ENCODE measurements around the gene SPINK13.
"Not testable (repeated sequence)": the region's sequence is repeated elsewhere in the genome, so short reads cannot be mapped to it uniquely, and the experiment has no call there.

SPINK13 gene

GRCh38 chr5:148268566-148268965 is at the start of gene SPINK13:
TSS of gene SPINK13 (plus strand) at chr5:148268794. CDS start at chr5:148270073, 1,279 bp downstream.
- no peak for DNase-seq

- no peak for DNase-seq
Measured at GRCh38 chr5:148221508-148221907, 47.1 kb upstream of the SPINK13 start.

DNA sequence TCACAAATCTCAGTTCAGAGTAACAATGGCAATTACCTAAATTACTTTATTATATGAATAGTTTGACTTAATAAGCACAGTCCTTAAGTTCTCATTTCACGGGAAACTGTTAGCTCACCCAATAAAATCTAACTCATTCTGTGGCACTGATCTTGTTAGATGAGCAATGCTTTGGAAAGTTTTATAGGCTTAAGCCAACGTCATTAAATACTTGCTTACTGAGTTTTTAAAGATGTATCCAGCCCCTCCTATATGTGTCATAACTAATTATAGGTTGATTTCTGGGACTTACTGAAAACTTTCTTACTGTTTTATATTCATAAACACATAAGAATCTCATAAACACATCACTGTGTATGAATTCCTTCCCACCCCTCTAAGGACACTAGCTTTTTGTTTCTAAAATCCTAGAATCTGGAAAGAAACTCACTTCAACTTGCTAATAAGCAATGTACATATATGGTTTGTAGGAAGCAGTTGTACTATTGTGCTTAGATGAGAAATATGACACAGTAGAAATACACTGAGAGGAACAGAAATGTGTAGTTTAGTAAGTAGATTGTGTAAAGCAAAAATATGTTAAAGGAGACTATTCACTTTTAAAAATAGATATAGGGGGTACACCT is 44.4 kb upstream of the SPINK13 start:
- no peak for DNase-seq

GRCh38 chr5:148228392-148228984 is 40.1 kb upstream of the SPINK13 start:
- no peak for DNase-seq

GRCh38 chr5:148229840-148230239 is 38.8 kb upstream of the SPINK13 start:
- DNase-seq: no peak

GRCh38 chr5:148230240-148230639 is 38.4 kb upstream of the SPINK13 start:
- DNase-seq: no peak

- no peak for DNase-seq
Measured at GRCh38 chr5:148237785-148238417, 30.7 kb upstream of the SPINK13 start.

GRCh38 chr5:148238418-148238794 is 30.2 kb upstream of the SPINK13 start, which contains the start of gene MARCOL:
TSS of gene MARCOL (plus strand) at chr5:148238525. CDS start at chr5:148238598, 73 bp downstream.
- no peak for DNase-seq

GRCh38 chr5:148248894-148249293 is 19.7 kb upstream of the SPINK13 start:
- no peak for DNase-seq

DNA sequence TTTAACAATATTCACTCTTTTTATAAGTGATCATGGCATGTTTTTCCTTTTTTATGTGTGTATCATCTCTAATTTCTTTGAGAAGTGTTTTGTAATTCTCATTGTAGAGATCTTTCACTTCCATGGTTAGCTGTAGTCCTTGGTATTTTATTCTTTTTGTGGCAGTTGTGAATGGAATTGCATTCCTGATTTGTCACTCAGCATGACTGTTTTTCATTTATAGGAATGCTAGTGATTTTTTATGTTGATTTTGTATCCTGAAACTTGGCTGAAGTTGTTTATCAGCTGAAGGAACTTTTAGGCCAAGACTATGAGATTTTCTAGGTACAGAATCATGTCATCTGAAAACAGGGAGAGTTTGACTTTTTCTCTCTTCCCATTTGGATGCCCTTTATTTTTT is 13.1 kb upstream of the SPINK13 start:
- no peak for DNase-seq

DNA sequence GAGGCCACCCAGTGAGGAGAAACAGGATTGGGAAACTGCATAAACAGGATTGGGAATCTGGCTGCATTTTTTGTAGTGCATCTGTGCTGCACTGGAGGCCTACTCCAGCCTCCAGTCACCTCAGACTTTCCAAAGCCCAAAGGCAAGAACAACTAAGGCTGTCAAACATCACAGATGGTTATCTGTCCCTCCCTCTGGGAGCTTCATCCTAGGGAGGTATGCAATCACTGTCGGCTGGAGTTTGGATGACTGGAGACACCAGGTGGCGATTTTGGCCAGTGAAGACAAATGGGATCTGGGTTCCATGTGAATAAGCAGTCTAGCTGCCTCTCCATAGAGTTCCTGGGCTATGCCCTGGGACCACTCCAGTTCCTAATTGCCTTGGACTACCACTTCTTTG is 9.3 kb upstream of the SPINK13 start:
- no peak for DNase-seq

- DNase-seq: no peak
Measured at GRCh38 chr5:148261221-148261620, 7.4 kb upstream of the SPINK13 start.

- no peak for DNase-seq
Measured at GRCh38 chr5:148267962-148268361, 632 bp upstream of the SPINK13 start.

GRCh38 chr5:148275129-148275528 is 6.5 kb downstream of the SPINK13 start:
- not testable (repeated sequence) for DNase-seq

- DNase-seq: not testable (repeated sequence)
Measured at GRCh38 chr5:148280893-148281292, 12.3 kb downstream of the SPINK13 start.

- DNase-seq: not testable (repeated sequence)
Measured at GRCh38 chr5:148281336-148281735, 12.7 kb downstream of the SPINK13 start.

GRCh38 chr5:148290271-148291195 is 21.9 kb downstream of the SPINK13 start:
- no peak for DNase-seq

- DNase-seq: no peak
Measured at GRCh38 chr5:148297731-148298130, 29.1 kb downstream of the SPINK13 start.

GRCh38 chr5:148306446-148306845 is 37.9 kb downstream of the SPINK13 start:
- DNase-seq: no peak

- no peak for DNase-seq
Measured at GRCh38 chr5:148309019-148309418, 40.4 kb downstream of the SPINK13 start.

GRCh38 chr5:148309746-148310145 is 41.2 kb downstream of the SPINK13 start:
- no peak for DNase-seq

DNA sequence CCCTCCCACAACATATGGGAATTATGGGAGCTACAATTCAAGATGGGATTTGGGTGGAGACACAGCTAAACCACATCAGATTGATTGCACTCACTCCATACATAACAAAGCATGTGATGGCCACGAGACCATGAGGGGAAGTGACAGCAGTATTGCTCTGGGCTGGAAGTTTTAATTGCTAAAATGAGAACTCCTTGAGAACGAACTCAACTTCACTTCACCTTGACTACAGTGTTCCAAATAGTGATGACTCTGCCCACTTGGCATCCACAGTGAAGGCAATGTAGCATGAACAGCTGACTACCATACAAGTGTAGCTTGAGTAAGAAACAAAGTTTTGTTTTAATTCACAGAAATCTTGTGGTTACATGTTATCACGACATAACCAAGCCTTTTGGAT is 42.9 kb downstream of the SPINK13 start:
- DNase-seq: no peak

DNA sequence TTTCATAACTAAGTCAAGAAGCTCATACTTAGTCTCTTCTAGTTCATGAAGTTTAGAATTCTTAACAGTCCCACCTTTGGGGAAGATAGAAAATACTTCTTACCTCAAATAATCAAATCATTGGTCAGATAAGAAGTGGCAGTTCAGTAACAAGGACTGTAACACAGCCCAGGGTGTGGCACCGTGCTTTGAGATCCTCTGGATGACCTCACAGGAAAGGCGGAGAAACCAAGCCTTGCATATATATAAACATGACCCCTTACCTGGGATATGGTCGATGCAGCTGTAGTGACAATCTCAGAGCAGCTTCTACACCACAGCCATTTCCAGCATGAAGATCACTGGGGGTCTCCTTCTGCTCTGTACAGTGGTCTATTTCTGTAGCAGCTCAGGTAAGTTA is 43.6 kb downstream of the SPINK13 start, which contains the start of gene SPINK7:
SPINK7 (plus strand) TSS at position 271 of the 400 bp plus-strand sequence; CDS start at position 332, 61 bp downstream.
- no peak for DNase-seq

Measured in right hindlimb (tissue), 1 donor.